GM21367 (cell line): ENCODE results near the gene HRH1.

ENCODE experiments used
- ATAC-seq: cut with Tn5 transposase; IDR thresholded peaks from one replicate; pipeline ENCODE4 v1.9.1; 2021; ENCODE audit not compliant: unreplicated experiment

Gene HRH1

GRCh38 chr3:11272906-11273574 lies 118.7 kb downstream of the HRH1 start:
- no peak for ATAC-seq

- no peak for ATAC-seq
Measured at GRCh38 chr3:11273891-11274291, 119.6 kb downstream of the HRH1 start.

- ATAC-seq = no peak
Measured at GRCh38 chr3:11274566-11275142, 120.4 kb downstream of the HRH1 start.

- ATAC-seq = no peak
Measured at GRCh38 chr3:11275926-11276325, 121.6 kb downstream of the HRH1 start.

- ATAC-seq = no peak
Measured at GRCh38 chr3:11276901-11277300, 122.6 kb downstream of the HRH1 start.

- ATAC-seq = no peak
Measured at GRCh38 chr3:11282250-11283138, 128.2 kb downstream of the HRH1 start.

GRCh38 chr3:11283139-11283475 lies 128.8 kb downstream of the HRH1 start:
- no peak for ATAC-seq

GRCh38 chr3:11284011-11284410 lies 129.7 kb downstream of the HRH1 start:
- ATAC-seq = no peak

- ATAC-seq = no peak
Measured at GRCh38 chr3:11285471-11285870, 131.2 kb downstream of the HRH1 start.

- no peak for ATAC-seq
Measured at GRCh38 chr3:11287404-11287803, 133.1 kb downstream of the HRH1 start.

GRCh38 chr3:11288021-11288491 lies 133.8 kb downstream of the HRH1 start:
- ATAC-seq = no peak

- ATAC-seq = peak; percentile 61
Measured at GRCh38 chr3:11288786-11289637, 134.7 kb downstream of the HRH1 start.

- no peak for ATAC-seq
Measured at GRCh38 chr3:11289864-11290263, 135.6 kb downstream of the HRH1 start.

GRCh38 chr3:11290743-11291680 lies 136.7 kb downstream of the HRH1 start:
- ATAC-seq = no peak

- no peak for ATAC-seq
Measured at GRCh38 chr3:11291808-11292207, 137.5 kb downstream of the HRH1 start.

GRCh38 chr3:11297126-11297525 lies 142.8 kb downstream of the HRH1 start:
- no peak for ATAC-seq

GRCh38 chr3:11300970-11301369 lies 146.7 kb downstream of the HRH1 start:
- peak; percentile 88 for ATAC-seq

- no peak for ATAC-seq
Measured at GRCh38 chr3:11302444-11302843, 148.2 kb downstream of the HRH1 start.

GRCh38 chr3:11304175-11304574 lies 149.9 kb downstream of the HRH1 start:
- ATAC-seq = no peak

- no peak for ATAC-seq
Measured at GRCh38 chr3:11305509-11305908, 151.2 kb downstream of the HRH1 start.
